HEK293 (cell line): ENCODE results near the gene SPATA31C2.

ENCODE experiments used
- CTCF ChIA-PET: fragments of 350-600 bp; formaldehyde crosslinking; extraction: SDS; loops from one replicate; lab custom pipeline; 2021; ENCODE audit warnings: antibody characterized with exemption; lab: Yijun Ruan, JAX
- POLR2A ChIA-PET: fragments of 300-600 bp; formaldehyde crosslinking; extraction: SDS; loops from one replicate; lab custom pipeline; 2020; ENCODE audit warnings: antibody characterized with exemption, inconsistent platforms; lab: Yijun Ruan, JAX
- H3K27ac ChIP-seq: fragments of 200-500 bp; sonication (Bioruptor generic); 2 replicates; pipeline ENCODE4 v1.5.1; 2014; ENCODE audit warnings: low read depth, low read length, control low read depth, inconsistent platforms; ENCODE audit errors: extremely low read depth
- H3K36me3 ChIP-seq, 2 experiments: fragments of 200-500 bp in 1 of 2; sonication (Bioruptor generic) in 1 of 2; 1 replicate in 1 of 2; 2 replicates in 1 of 2; pipeline ENCODE4 v1.5.1; 2014 to 2017; ENCODE audit warnings: inconsistent platforms in 2 of 2, low read length in 2 of 2; ENCODE audit not compliant: control insufficient read depth in 2 of 2, insufficient read depth in 1 of 2
- H3K4me1 ChIP-seq: fragments of 200-500 bp; sonication (Bioruptor generic); 2 replicates; pipeline ENCODE4 v1.5.1; 2014; ENCODE audit warnings: mild to moderate bottlenecking, low read length, inconsistent platforms; ENCODE audit not compliant: control insufficient read depth, insufficient read depth
- H3K4me3 ChIP-seq: 2 replicates; pipeline ENCODE4 v1.5.1; 2011; ENCODE audit warnings: low read depth, mild to moderate bottlenecking, control low read depth, low read length, moderate library complexity
- H3K9me3 ChIP-seq: fragments of 200-500 bp; sonication (Bioruptor generic); 2 replicates; pipeline ENCODE4 v1.5.1; 2014; ENCODE audit warnings: low read depth, low read length, inconsistent platforms; ENCODE audit not compliant: control insufficient read depth, insufficient read depth
- BCL11A ChIP-seq: fragments of 450-650 bp; formaldehyde crosslinking; IDR thresholded peaks from 2 replicates; pipeline ENCODE4 v1.5.1; 2016; ENCODE audit warnings: low read depth, missing biosample characterization, missing genetic modification characterization
- KLF1 ChIP-seq: fragments of 450-650 bp; formaldehyde crosslinking; IDR thresholded peaks from 2 replicates; pipeline ENCODE4 v1.5.1; 2016; ENCODE audit warnings: missing biosample characterization, missing genetic modification characterization
- OVOL3 ChIP-seq: fragments of 450-650 bp; formaldehyde crosslinking; IDR thresholded peaks from 2 replicates; pipeline ENCODE4 v1.5.1; 2016; ENCODE audit warnings: missing biosample characterization, missing genetic modification characterization
- SALL2 ChIP-seq: fragments of 450-650 bp; formaldehyde crosslinking; IDR thresholded peaks from 2 replicates; pipeline ENCODE4 v1.5.0; 2017; ENCODE audit warnings: missing biosample characterization, mild to moderate bottlenecking, missing genetic modification characterization, borderline replicate concordance
- ZBTB21 ChIP-seq: fragments of 450-650 bp; formaldehyde crosslinking; IDR thresholded peaks from 2 replicates; pipeline ENCODE4 v1.5.1; 2017; ENCODE audit warnings: missing biosample characterization, missing genetic modification characterization
- ZFP41 ChIP-seq: fragments of 450-650 bp; formaldehyde crosslinking; IDR thresholded peaks from 2 replicates; pipeline ENCODE4 v1.5.1; 2016; ENCODE audit warnings: missing biosample characterization, missing genetic modification characterization, borderline replicate concordance
- ZNF394 ChIP-seq: fragments of 450-650 bp; formaldehyde crosslinking; IDR thresholded peaks from 2 replicates; pipeline ENCODE4 v1.5.1; 2016; ENCODE audit warnings: missing biosample characterization, missing genetic modification characterization, mild to moderate bottlenecking, moderate library complexity, borderline replicate concordance
- ZNF433 ChIP-seq: fragments of 450-650 bp; formaldehyde crosslinking; IDR thresholded peaks from 2 replicates; pipeline ENCODE4 v1.5.1; 2016; ENCODE audit warnings: missing biosample characterization, missing genetic modification characterization, low read depth
- ZNF48 ChIP-seq: fragments of 450-650 bp; formaldehyde crosslinking; IDR thresholded peaks from 2 replicates; pipeline ENCODE4 v1.5.1; 2016; ENCODE audit warnings: missing biosample characterization, missing genetic modification characterization
- ZNF521 ChIP-seq: fragments of 450-650 bp; formaldehyde crosslinking; IDR thresholded peaks from 2 replicates; pipeline ENCODE4 v1.5.1; 2017; ENCODE audit warnings: missing biosample characterization, mild to moderate bottlenecking, missing genetic modification characterization
- ZNF548 ChIP-seq: fragments of 450-650 bp; formaldehyde crosslinking; IDR thresholded peaks from 2 replicates; pipeline ENCODE4 v1.5.1; 2016; ENCODE audit warnings: missing biosample characterization, missing genetic modification characterization
- ZNF549 ChIP-seq: fragments of 450-650 bp; IDR thresholded peaks from 2 replicates; pipeline ENCODE4 v1.5.1; 2018; ENCODE audit warnings: missing biosample characterization, missing genetic modification characterization, mild to moderate bottlenecking, inconsistent platforms, moderate library complexity
- ZNF561 ChIP-seq: fragments of 450-650 bp; IDR thresholded peaks from 2 replicates; pipeline ENCODE4 v1.5.1; 2018; ENCODE audit warnings: missing biosample characterization, missing genetic modification characterization, borderline replicate concordance
- ZNF571 ChIP-seq: fragments of 450-650 bp; formaldehyde crosslinking; IDR thresholded peaks from 2 replicates; pipeline ENCODE4 v1.5.0; 2017; ENCODE audit warnings: missing biosample characterization, missing genetic modification characterization
- ZNF596 ChIP-seq: fragments of 450-650 bp; IDR thresholded peaks from 2 replicates; pipeline ENCODE4 v1.5.0; 2018; ENCODE audit warnings: missing biosample characterization, mild to moderate bottlenecking, missing genetic modification characterization, moderate library complexity
- ZNF624 ChIP-seq: fragments of 450-650 bp; formaldehyde crosslinking; IDR thresholded peaks from 2 replicates; pipeline ENCODE4 v1.5.1; 2017; ENCODE audit warnings: missing biosample characterization, missing genetic modification characterization
- ZNF664 ChIP-seq: fragments of 450-650 bp; formaldehyde crosslinking; IDR thresholded peaks from 2 replicates; pipeline ENCODE4 v1.5.1; 2016; ENCODE audit warnings: missing biosample characterization, missing genetic modification characterization
- ZNF701 ChIP-seq: fragments of 450-650 bp; formaldehyde crosslinking; IDR thresholded peaks from 2 replicates; pipeline ENCODE4 v1.5.1; 2016; ENCODE audit warnings: missing biosample characterization, missing genetic modification characterization
- ZNF791 ChIP-seq: fragments of 450-650 bp; formaldehyde crosslinking; IDR thresholded peaks from 2 replicates; pipeline ENCODE4 v1.5.1; 2016; ENCODE audit warnings: missing biosample characterization, missing genetic modification characterization
- ZSCAN16 ChIP-seq: fragments of 450-650 bp; formaldehyde crosslinking; IDR thresholded peaks from 2 replicates; pipeline ENCODE4 v1.5.1; 2016; ENCODE audit warnings: missing biosample characterization, missing genetic modification characterization
- TF ChIP-seq, protein P1 (sequence below): fragments of 450-650 bp; formaldehyde crosslinking; IDR thresholded peaks from 2 replicates; pipeline ENCODE4 v1.5.1; 2017; ENCODE audit warnings: missing biosample characterization, missing genetic modification characterization
- TF ChIP-seq, protein P2 (sequence below): fragments of 450-650 bp; formaldehyde crosslinking; IDR thresholded peaks from 2 replicates; pipeline ENCODE4 v1.5.1; 2016; ENCODE audit warnings: missing biosample characterization, missing genetic modification characterization, borderline replicate concordance
- TF ChIP-seq, protein P3 (sequence below): fragments of 450-650 bp; formaldehyde crosslinking; IDR thresholded peaks from 2 replicates; pipeline ENCODE4 v1.5.1; 2016; ENCODE audit warnings: missing biosample characterization, missing genetic modification characterization

The SPATA31C2 gene

DNA sequence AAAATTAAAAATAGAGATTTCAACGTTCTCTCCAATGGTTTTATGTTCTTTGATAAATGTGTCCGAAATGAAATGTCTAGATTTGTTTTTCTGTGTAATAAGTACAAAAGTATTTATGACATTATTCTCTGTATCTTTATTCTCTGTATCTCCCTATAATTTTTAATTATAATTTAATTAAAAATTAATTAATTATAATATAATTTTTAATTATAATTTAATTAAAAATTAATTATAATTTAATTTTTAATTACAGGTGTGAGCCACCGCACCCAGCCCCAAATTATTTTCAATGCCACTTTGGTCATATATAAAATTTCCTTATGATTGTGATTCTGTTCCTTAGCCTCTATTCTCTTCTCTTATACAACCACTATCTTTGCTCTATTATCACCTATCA is 28.2 kb downstream of the SPATA31C2 start:
- TF ChIP-seq ZFP41 (tag by site-specific recombination) (no peak), ZNF48 (no peak), ZNF571 (tag by site-specific recombination) (no peak), ZNF701 (no peak), ZNF433 (no peak), ZNF548 (no peak), ZBTB21 (tag by site-specific recombination) (no peak), ZNF624 (tag by site-specific recombination) (no peak), KLF1 (tag by site-specific recombination) (no peak), OVOL3 (tag by site-specific recombination) (no peak), ZNF791 (tag by site-specific recombination) (no peak), ZSCAN16 (tag by site-specific recombination) (no peak), ZNF561 (no peak), ZNF549 (tag by site-specific recombination) (no peak)
- TF ChIP-seq, protein P1, sequence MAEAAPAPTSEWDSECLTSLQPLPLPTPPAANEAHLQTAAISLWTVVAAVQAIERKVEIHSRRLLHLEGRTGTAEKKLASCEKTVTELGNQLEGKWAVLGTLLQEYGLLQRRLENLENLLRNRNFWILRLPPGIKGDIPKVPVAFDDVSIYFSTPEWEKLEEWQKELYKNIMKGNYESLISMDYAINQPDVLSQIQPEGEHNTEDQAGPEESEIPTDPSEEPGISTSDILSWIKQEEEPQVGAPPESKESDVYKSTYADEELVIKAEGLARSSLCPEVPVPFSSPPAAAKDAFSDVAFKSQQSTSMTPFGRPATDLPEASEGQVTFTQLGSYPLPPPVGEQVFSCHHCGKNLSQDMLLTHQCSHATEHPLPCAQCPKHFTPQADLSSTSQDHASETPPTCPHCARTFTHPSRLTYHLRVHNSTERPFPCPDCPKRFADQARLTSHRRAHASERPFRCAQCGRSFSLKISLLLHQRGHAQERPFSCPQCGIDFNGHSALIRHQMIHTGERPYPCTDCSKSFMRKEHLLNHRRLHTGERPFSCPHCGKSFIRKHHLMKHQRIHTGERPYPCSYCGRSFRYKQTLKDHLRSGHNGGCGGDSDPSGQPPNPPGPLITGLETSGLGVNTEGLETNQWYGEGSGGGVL: no peak
- ChIA-PET POLR2A (no interaction called here), CTCF (no interaction called here)
- Histone ChIP-seq H3K4me3 (no peak overlapping the region), H3K9me3 (no peaks in the 10 kb centered on the region), H3K36me3 (no peaks in the 10 kb centered on the region), H3K4me1 (no peaks in the 10 kb centered on the region), H3K27ac (no peak overlapping the region)

DNA sequence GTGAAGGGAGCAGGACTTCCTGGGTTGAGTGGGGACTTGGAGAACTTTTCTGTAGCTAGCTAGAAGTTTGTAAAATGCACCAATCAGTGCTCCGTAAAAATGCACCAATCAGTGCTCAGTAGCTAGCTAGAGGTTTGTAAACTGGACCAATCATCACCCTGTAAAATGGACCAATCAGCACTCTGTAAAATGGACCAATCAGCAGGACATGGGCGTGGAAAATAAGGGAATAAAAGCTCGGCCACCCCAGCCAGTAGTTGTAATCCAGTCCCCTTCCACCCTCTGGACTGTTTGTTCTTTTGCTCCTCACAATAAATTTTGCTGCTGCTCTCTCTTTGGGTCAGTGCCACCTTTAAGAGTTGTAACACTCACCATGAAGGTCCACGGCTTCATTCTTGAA is 29.5 kb downstream of the SPATA31C2 start:
- H3K9me3 ChIP-seq: no peaks in the 10 kb centered on the region

More for the DNA sequence above, 29.5 kb downstream of the SPATA31C2 start:
- Histone ChIP-seq H3K4me3 (no peak overlapping the region), H3K4me1 (no peaks in the 10 kb centered on the region), H3K36me3 (no peaks in the 10 kb centered on the region), H3K27ac (no peak overlapping the region)
- TF ChIP-seq, protein P2, sequence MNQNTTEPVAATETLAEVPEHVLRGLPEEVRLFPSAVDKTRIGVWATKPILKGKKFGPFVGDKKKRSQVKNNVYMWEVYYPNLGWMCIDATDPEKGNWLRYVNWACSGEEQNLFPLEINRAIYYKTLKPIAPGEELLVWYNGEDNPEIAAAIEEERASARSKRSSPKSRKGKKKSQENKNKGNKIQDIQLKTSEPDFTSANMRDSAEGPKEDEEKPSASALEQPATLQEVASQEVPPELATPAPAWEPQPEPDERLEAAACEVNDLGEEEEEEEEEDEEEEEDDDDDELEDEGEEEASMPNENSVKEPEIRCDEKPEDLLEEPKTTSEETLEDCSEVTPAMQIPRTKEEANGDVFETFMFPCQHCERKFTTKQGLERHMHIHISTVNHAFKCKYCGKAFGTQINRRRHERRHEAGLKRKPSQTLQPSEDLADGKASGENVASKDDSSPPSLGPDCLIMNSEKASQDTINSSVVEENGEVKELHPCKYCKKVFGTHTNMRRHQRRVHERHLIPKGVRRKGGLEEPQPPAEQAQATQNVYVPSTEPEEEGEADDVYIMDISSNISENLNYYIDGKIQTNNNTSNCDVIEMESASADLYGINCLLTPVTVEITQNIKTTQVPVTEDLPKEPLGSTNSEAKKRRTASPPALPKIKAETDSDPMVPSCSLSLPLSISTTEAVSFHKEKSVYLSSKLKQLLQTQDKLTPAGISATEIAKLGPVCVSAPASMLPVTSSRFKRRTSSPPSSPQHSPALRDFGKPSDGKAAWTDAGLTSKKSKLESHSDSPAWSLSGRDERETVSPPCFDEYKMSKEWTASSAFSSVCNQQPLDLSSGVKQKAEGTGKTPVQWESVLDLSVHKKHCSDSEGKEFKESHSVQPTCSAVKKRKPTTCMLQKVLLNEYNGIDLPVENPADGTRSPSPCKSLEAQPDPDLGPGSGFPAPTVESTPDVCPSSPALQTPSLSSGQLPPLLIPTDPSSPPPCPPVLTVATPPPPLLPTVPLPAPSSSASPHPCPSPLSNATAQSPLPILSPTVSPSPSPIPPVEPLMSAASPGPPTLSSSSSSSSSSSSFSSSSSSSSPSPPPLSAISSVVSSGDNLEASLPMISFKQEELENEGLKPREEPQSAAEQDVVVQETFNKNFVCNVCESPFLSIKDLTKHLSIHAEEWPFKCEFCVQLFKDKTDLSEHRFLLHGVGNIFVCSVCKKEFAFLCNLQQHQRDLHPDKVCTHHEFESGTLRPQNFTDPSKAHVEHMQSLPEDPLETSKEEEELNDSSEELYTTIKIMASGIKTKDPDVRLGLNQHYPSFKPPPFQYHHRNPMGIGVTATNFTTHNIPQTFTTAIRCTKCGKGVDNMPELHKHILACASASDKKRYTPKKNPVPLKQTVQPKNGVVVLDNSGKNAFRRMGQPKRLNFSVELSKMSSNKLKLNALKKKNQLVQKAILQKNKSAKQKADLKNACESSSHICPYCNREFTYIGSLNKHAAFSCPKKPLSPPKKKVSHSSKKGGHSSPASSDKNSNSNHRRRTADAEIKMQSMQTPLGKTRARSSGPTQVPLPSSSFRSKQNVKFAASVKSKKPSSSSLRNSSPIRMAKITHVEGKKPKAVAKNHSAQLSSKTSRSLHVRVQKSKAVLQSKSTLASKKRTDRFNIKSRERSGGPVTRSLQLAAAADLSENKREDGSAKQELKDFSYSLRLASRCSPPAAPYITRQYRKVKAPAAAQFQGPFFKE (tag by site-specific recombination): no peak
- no peak for TF ChIP-seq BCL11A (tag by site-specific recombination)
- TF ChIP-seq SALL2 (tag by site-specific recombination): no peak
- TF ChIP-seq ZNF521: no peak
- no peak for TF ChIP-seq ZNF394 (tag by site-specific recombination)
- TF ChIP-seq ZNF596 (tag by site-specific recombination): no peak
- no peak for TF ChIP-seq ZNF664 (tag by site-specific recombination)
- TF ChIP-seq, protein P3, sequence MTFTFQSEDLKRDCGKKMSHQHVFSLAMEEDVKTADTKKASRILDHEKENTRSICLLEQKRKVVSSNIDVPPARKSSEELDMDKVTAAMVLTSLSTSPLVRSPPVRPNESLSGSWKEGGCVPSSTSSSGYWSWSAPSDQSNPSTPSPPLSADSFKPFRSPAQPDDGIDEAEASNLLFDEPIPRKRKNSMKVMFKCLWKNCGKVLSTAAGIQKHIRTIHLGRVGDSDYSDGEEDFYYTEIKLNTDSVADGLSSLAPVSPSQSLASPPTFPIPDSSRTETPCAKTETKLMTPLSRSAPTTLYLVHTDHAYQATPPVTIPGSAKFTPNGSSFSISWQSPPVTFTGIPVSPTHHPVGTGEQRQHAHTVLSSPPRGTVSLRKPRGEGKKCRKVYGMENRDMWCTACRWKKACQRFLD (tag by site-specific recombination): no peak
- CTCF ChIA-PET: interaction anchor here (0.6 kb wide), 2 partner anchors 131 to 359 kb away, joined by 6 read pairs; no protein-coding TSS in a partner anchor
- POLR2A ChIA-PET: no interaction called here
